Nucleus accumbens (tissue), 56 donors: ENCODE measurements around the gene JAK1.

ENCODE experiments used
- DNase-seq, 56 donors: peaks; one replicate each; lab custom pipeline; 2025; lab: John Stamatoyannopoulos, UW

The JAK1 gene

GRCh38 chr1:64809309-64809708 is 157.0 kb downstream of the JAK1 start:
- no peak for DNase-seq

GRCh38 chr1:64801851-64802523 is 164.4 kb downstream of the JAK1 start:
- DNase-seq: no peak

- no peak for DNase-seq
Observed at GRCh38 chr1:64798872-64799271, 167.5 kb downstream of the JAK1 start.

GRCh38 chr1:64790832-64791487 is 175.4 kb downstream of the JAK1 start:
- DNase-seq: no peak
